ENCODE results near the gene LGR5. TPM values are rescaled to one million over a fixed set of nuclear protein-coding genes. Genes with fewer than 3 reads are reported as not detected.

Gene LGR5
- total and polyA plus RNA-seq, 2 of the 13 experiments (the other 11 are each of a cell fraction or from before 2014, with no cell fraction given): 37.0 to 121 TPM

GRCh38 chr12:71536939-71537622 is 97.5 kb downstream of the LGR5 start (continued):
- TF ChIP-seq ZNF816 (CRISPR knock-in tag; IDR thresholded peaks at IDR 0.05; ENCODE audit: borderline replicate concordance): no peak
- no peak for TF ChIP-seq NFYB (CRISPR knock-in tag; IDR thresholded peaks at IDR 0.05)
- no peak for TF ChIP-seq USF2 (IDR thresholded peaks at IDR 0.05; ENCODE audit: low read depth, low read length)
- no peak for TF ChIP-seq USF2 (CRISPR knock-in tag; IDR thresholded peaks at IDR 0.05; ENCODE audit: borderline replicate concordance)
- TF ChIP-seq PCBP2 (optimal IDR thresholded peaks at IDR 0.05; ENCODE audit: low read depth, low read length, poor library complexity, severe bottlenecking): no peak
- peak; percentile 95 for TF ChIP-seq NCOA2 (CRISPR knock-in tag; IDR thresholded peaks at IDR 0.05)
- no peak for TF ChIP-seq TOPORS (CRISPR knock-in tag; IDR thresholded peaks at IDR 0.05)
- TF ChIP-seq ZNF335 (CRISPR knock-in tag; IDR thresholded peaks at IDR 0.05): 0 out of 2 replicates have a peak, but pooled peaks have one; percentile 38
- TF ChIP-seq ZNF704 (CRISPR knock-in tag; IDR thresholded peaks at IDR 0.05; ENCODE audit: borderline replicate concordance): no peak
- TF ChIP-seq FLYWCH1 (CRISPR knock-in tag; IDR thresholded peaks at IDR 0.05): no peak
- no peak for TF ChIP-seq AGO1 (IDR thresholded peaks at IDR 0.05; ENCODE audit: low read depth, low read length, poor library complexity, severe bottlenecking)
- TF ChIP-seq ZBTB21 (CRISPR knock-in tag; IDR thresholded peaks at IDR 0.05): 0 out of 2 replicates have a peak, but pooled peaks have one; percentile 45
- TF ChIP-seq NPAS2 (CRISPR knock-in tag; IDR thresholded peaks at IDR 0.05; ENCODE audit: borderline replicate concordance): no peak
- TF ChIP-seq ATF7 (IDR thresholded peaks at IDR 0.05): no peak
- no peak; the same call in 1 of the 2 replicates for TF ChIP-seq ATF7 (CRISPR knock-in tag; IDR thresholded peaks at IDR 0.05)
- no peak for TF ChIP-seq GPN1 (CRISPR knock-in tag; IDR thresholded peaks at IDR 0.05; ENCODE audit: borderline replicate concordance)
- no peak for TF ChIP-seq MAFG (CRISPR knock-in tag; IDR thresholded peaks at IDR 0.05)
- TF ChIP-seq NR2F6 (IDR thresholded peaks at IDR 0.05): peak; percentile 98
- peak; percentile 97 for TF ChIP-seq NR2F6 (CRISPR knock-in tag; IDR thresholded peaks at IDR 0.05)
- TF ChIP-seq BATF2 (CRISPR knock-in tag; IDR thresholded peaks at IDR 0.05): no peak
- no peak for TF ChIP-seq MATR3 (CRISPR knock-in tag; IDR thresholded peaks at IDR 0.05)
- TF ChIP-seq JUND (CRISPR knock-in tag; IDR thresholded peaks at IDR 0.05): 0 out of 2 replicates have a peak, but pooled peaks have one; percentile 37
- no peak for TF ChIP-seq ZFP90 (CRISPR knock-in tag; IDR thresholded peaks at IDR 0.05; ENCODE audit: borderline replicate concordance)
- TF ChIP-seq SMARCE1 (IDR thresholded peaks at IDR 0.05; ENCODE audit: borderline replicate concordance): no peak
- TF ChIP-seq ZNF274 (CRISPR knock-in tag; IDR thresholded peaks at IDR 0.05): no peak
- TF ChIP-seq JUNB (CRISPR knock-in tag; IDR thresholded peaks at IDR 0.05; ENCODE audit: borderline replicate concordance): no peak; the same call in 1 of the 2 replicates
- peak; percentile 72 for TF ChIP-seq HNF4A (CRISPR knock-in tag; IDR thresholded peaks at IDR 0.05)
- TF ChIP-seq ZNF709 (CRISPR knock-in tag; IDR thresholded peaks at IDR 0.05): no peak
- TF ChIP-seq CERS6 (CRISPR knock-in tag; IDR thresholded peaks at IDR 0.05): no peak
